GM19023 (cell line): ENCODE results near the gene HEBP2.

Experiments
- ATAC-seq: cut with Tn5 transposase; IDR thresholded peaks from one replicate; pipeline ENCODE4 v1.9.1; 2021; ENCODE audit warnings: mild to moderate bottlenecking, moderate library complexity; ENCODE audit not compliant: unreplicated experiment

The HEBP2 gene

GRCh38 chr6:138451043-138451442, 47.0 kb downstream of the HEBP2 start:
- no peak for ATAC-seq

GRCh38 chr6:138454981-138455706, 51.1 kb downstream of the HEBP2 start:
- no peak for ATAC-seq

GRCh38 chr6:138455746-138456400, 51.9 kb downstream of the HEBP2 start:
- ATAC-seq: peak; percentile 98

- no peak for ATAC-seq
These were observed 52.4 kb downstream of the HEBP2 start for GRCh38 chr6:138456401-138456790.

GRCh38 chr6:138461647-138462046, 57.6 kb downstream of the HEBP2 start:
- no peak for ATAC-seq

- no peak for ATAC-seq
These were observed 60.1 kb downstream of the HEBP2 start for GRCh38 chr6:138464085-138464484.

GRCh38 chr6:138465007-138465645, 61.1 kb downstream of the HEBP2 start:
- no peak for ATAC-seq

- no peak for ATAC-seq
These were observed 63.9 kb downstream of the HEBP2 start for GRCh38 chr6:138467901-138468300.

GRCh38 chr6:138468320-138469015, 64.4 kb downstream of the HEBP2 start:
- no peak for ATAC-seq
